HG03558 (cell line): ENCODE results near the gene NECAB3.
"Not testable (repeated sequence)": the region's sequence is repeated elsewhere in the genome, so short reads cannot be mapped to it uniquely, and the experiment has no call there.

ENCODE experiments used
- ATAC-seq: cut with Tn5 transposase; IDR thresholded peaks from one replicate; pipeline ENCODE4 v1.9.1; 2021; ENCODE audit warnings: moderate number of reproducible peaks; ENCODE audit not compliant: unreplicated experiment; ENCODE audit errors: extremely low read depth

The NECAB3 gene

GRCh38 chr20:33674294-33675135, at the start of gene NECAB3:
Gene NECAB3, minus strand, starts transcription at chr20:33674428. Its CDS starts 76 bp downstream, at chr20:33674352.
- ATAC-seq, result no peak

GRCh38 chr20:33721391-33722140, 47.3 kb upstream of the NECAB3 start:
- no peak for ATAC-seq

- ATAC-seq, result peak; percentile 70
These were observed 45.9 kb upstream of the NECAB3 start, which contains the start of gene PXMP4 for GRCh38 chr20:33719989-33720709. Gene PXMP4, minus strand, starts transcription at chr20:33720310. Its CDS starts 103 bp downstream, at chr20:33720207.

- ATAC-seq, result no peak
These were observed 45.2 kb upstream of the NECAB3 start for GRCh38 chr20:33719277-33719988.

GRCh38 chr20:33716498-33716897, 42.3 kb upstream of the NECAB3 start:
- ATAC-seq, result no peak

GRCh38 chr20:33713865-33714367, 39.7 kb upstream of the NECAB3 start:
- ATAC-seq, result no peak

- ATAC-seq, result no peak
These were observed 37.2 kb upstream of the NECAB3 start for GRCh38 chr20:33711446-33711738.

- no peak for ATAC-seq
These were observed 36.6 kb upstream of the NECAB3 start for GRCh38 chr20:33710681-33711445.

- no peak for ATAC-seq
These were observed 35.8 kb upstream of the NECAB3 start for GRCh38 chr20:33709905-33710541.

- ATAC-seq, result no peak
These were observed 35.2 kb upstream of the NECAB3 start for GRCh38 chr20:33709398-33709797.

- no peak for ATAC-seq
These were observed 33.4 kb upstream of the NECAB3 start for GRCh38 chr20:33707668-33708067.

GRCh38 chr20:33704197-33704924, 30.1 kb upstream of the NECAB3 start:
- ATAC-seq, result no peak

GRCh38 chr20:33703498-33704137, 29.4 kb upstream of the NECAB3 start:
- ATAC-seq, result no peak

GRCh38 chr20:33702861-33703260, 28.6 kb upstream of the NECAB3 start:
- ATAC-seq, result no peak

- ATAC-seq, result no peak
These were observed 27.6 kb upstream of the NECAB3 start for GRCh38 chr20:33701629-33702450.

- not testable (repeated sequence) for ATAC-seq
These were observed 26.6 kb upstream of the NECAB3 start for GRCh38 chr20:33700696-33701441.
